LoVo (cell line): ENCODE results near the gene MRPL52.

Experiments used
- DNase-seq: peaks from one replicate; pipeline ENCODE4 v3.0.0-alpha.2; 2016; ENCODE audit warnings: low spot score

MRPL52 gene

GRCh38 chr14:22883173-22883976 is 53.7 kb downstream of the MRPL52 start, which contains the start of gene REM2:
Gene REM2, plus strand, starts transcription at chr14:22883222. Its CDS starts 66 bp downstream, at chr14:22883288.
- DNase-seq = no peak

GRCh38 chr14:22884076-22884737 is 54.5 kb downstream of the MRPL52 start:
- DNase-seq = no peak
